BJ (cell line): ENCODE results near the gene DEFB121. TPM values are rescaled to one million over a fixed set of nuclear protein-coding genes. Genes with fewer than 3 reads are reported as not detected.

Experiments used
- CTCF ChIA-PET: fragments of 350-600 bp; formaldehyde crosslinking; extraction: SDS; loops from one replicate; lab custom pipeline; 2021; ENCODE audit warnings: antibody characterized with exemption, inconsistent platforms; lab: Yijun Ruan, JAX
- POLR2A ChIA-PET: fragments of 300-600 bp; sonication (Branson Sonifier 250); formaldehyde crosslinking; extraction: SDS; loops from one replicate; lab custom pipeline; 2021; ENCODE audit warnings: antibody characterized with exemption; lab: Charles Lee
- DNase-seq: peaks from one replicate; pipeline ENCODE4 v3.0.0-alpha.2; 2011; ENCODE audit warnings: low read depth
- H3K27me3 ChIP-seq: 2 replicates; pipeline ENCODE4 v1.6.0; 2011; ENCODE audit warnings: low read length; ENCODE audit not compliant: control insufficient read depth, insufficient read depth
- H3K36me3 ChIP-seq: 2 replicates; pipeline ENCODE4 v1.5.1; 2011; ENCODE audit warnings: low read length; ENCODE audit not compliant: control insufficient read depth, insufficient read depth
- H3K4me3 ChIP-seq: 2 replicates; pipeline ENCODE4 v1.5.1; 2011; ENCODE audit warnings: low read depth, mild to moderate bottlenecking, control low read depth, low read length
- polyA plus RNA-seq: library from polyadenylated mRNA; depleted of rRNA; stranded (reverse); fragments of >200 nt; gene quantifications from 2 replicates; pipeline ENCODE4 v1.2.3, GENCODE V29; 2011
- TF ChIP-seq, protein P1 (sequence below): IDR thresholded peaks from 2 replicates; pipeline ENCODE4 v1.5.1; 2011; ENCODE audit warnings: low read depth, mild to moderate bottlenecking, control low read depth, inconsistent platforms, low read length, moderate library complexity; ENCODE audit not compliant: insufficient read depth

DEFB121 gene
- polyA plus RNA-seq, 1 experiment = not detected

GRCh38 chr20:31403886-31404285 is 2.1 kb downstream of the DEFB121 start:
- ChIA-PET CTCF (interaction anchor here (0.5 to 1.4 kb wide), 2 partner anchors 99 to 507 kb away, joined by 3 to 6 read pairs; no protein-coding TSS in a partner anchor), POLR2A (no interaction called here)
- TF ChIP-seq, protein P1, sequence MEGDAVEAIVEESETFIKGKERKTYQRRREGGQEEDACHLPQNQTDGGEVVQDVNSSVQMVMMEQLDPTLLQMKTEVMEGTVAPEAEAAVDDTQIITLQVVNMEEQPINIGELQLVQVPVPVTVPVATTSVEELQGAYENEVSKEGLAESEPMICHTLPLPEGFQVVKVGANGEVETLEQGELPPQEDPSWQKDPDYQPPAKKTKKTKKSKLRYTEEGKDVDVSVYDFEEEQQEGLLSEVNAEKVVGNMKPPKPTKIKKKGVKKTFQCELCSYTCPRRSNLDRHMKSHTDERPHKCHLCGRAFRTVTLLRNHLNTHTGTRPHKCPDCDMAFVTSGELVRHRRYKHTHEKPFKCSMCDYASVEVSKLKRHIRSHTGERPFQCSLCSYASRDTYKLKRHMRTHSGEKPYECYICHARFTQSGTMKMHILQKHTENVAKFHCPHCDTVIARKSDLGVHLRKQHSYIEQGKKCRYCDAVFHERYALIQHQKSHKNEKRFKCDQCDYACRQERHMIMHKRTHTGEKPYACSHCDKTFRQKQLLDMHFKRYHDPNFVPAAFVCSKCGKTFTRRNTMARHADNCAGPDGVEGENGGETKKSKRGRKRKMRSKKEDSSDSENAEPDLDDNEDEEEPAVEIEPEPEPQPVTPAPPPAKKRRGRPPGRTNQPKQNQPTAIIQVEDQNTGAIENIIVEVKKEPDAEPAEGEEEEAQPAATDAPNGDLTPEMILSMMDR = no peak

DNA sequence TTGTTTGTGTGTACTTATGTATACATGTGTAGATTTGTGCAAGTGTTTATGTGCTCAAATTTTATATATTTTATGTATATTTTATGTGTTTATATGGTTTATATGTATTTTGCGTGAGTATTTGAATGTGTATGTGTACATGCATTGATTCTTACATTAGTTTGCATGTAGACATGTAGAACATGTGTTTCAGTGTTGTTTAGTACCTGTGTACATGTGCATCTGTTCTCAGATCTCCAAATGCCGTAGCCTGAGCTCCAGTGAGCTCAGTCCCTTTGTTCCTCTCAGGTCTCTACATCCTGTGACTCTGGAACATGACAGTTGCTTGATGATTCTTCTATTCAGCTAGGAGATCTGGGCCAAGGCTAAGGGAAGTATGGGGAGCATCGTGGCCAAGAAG is 11.1 kb downstream of the DEFB121 start:
- TF ChIP-seq, protein P1 = no peak
- no peak for DNase-seq
- CTCF ChIA-PET = no interaction called here
- Histone ChIP-seq H3K27me3 (no peaks in the 10 kb centered on the region), H3K4me3 (no peak overlapping the region), H3K36me3 (no peaks in the 10 kb centered on the region)
- POLR2A ChIA-PET = no interaction called here

More at GRCh38 chr20:31403886-31404285, 2.1 kb downstream of the DEFB121 start:
- H3K4me3 ChIP-seq = no peak overlapping the region
- 0 out of 2 replicates have a peak, but pooled peaks cover 2% of the 10 kb centered on the region for H3K27me3 ChIP-seq
- no peaks in the 10 kb centered on the region for H3K36me3 ChIP-seq
- DNase-seq = no peak

- no peak overlapping the region for H3K4me3 ChIP-seq
- no peaks in the 10 kb centered on the region for H3K27me3 ChIP-seq
- no peak for DNase-seq
- TF ChIP-seq, protein P1 = no peak
- POLR2A ChIA-PET = no interaction called here
- CTCF ChIA-PET = interaction anchor here (0.6 kb wide), 1 partner anchor 1518 kb away, joined by 3 read pairs; no protein-coding TSS in a partner anchor
- H3K36me3 ChIP-seq = no peaks in the 10 kb centered on the region
These were observed 13.2 kb downstream of the DEFB121 start for GRCh38 chr20:31392836-31393235.

DNA sequence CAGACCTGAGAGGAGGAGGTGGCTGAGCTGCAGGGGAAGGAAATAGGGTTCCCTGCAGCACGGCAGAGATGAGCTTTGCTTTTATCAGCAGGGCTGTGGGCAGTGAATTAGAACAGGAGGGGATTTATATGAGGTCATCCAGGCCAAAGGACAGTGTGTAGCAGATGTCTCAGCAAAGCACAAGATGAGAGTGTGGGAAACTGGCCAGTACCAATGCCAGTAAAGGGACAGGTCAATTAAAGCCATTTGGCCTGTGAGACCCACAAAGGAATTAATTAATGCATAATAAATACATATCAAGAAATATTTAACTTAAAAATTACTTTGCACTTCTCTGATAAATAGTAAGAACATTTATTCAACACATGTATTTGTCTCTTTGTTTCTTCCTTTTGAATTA is 15.5 kb downstream of the DEFB121 start, which contains the start of gene DEFB119:
Gene DEFB119 (minus strand): TSS at position 101 of the 400 bp plus-strand sequence. CDS start 107 bp downstream, outside the sequence.
- POLR2A ChIA-PET = no interaction called here
- H3K36me3 ChIP-seq = no peaks in the 10 kb centered on the region
- H3K27me3 ChIP-seq = no peaks in the 10 kb centered on the region
- CTCF ChIA-PET = no interaction called here
- DNase-seq = no peak
- H3K4me3 ChIP-seq = no peak within 1 kb of the TSS
- TF ChIP-seq, protein P1 = no peak

DNA sequence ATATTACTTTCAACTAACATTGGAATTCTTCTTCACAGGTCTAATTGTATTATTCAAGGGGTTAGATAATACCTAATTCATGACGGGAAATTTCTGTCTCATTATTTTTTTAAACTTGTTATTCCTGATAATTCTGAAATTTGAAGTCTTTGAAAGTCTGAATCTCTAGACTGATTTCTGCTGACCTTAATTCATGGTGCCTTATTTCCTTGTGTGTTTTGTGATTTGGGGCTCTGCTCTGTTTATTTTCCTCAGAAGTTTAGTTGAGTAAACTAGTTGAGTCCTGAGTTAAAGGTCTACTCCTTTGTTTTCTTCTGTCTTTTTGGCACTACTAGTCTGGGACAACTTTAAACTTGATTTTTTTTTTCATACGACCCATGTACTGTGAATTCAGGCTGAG is 31.7 kb downstream of the DEFB121 start:
- ChIA-PET CTCF (no interaction called here), POLR2A (no interaction called here)
- Histone ChIP-seq H3K27me3 (no peaks in the 10 kb centered on the region), H3K36me3 (no peaks in the 10 kb centered on the region), H3K4me3 (no peak overlapping the region)
- TF ChIP-seq, protein P1 = no peak
- DNase-seq = no peak
